ENCODE measurements around the gene ANKRD63.

GRCh38 chr15:40263024-40263754 is 19.7 kb downstream of the ANKRD63 start:
- TF ChIP-seq ARNTL (CRISPR knock-in tag; IDR thresholded peaks at IDR 0.05; ENCODE audit: borderline replicate concordance, low read depth) = no peak
- TF ChIP-seq PPARA (CRISPR knock-in tag; IDR thresholded peaks at IDR 0.05; ENCODE audit: borderline replicate concordance) = no peak
- no peak for TF ChIP-seq ZFP3 (CRISPR knock-in tag; IDR thresholded peaks at IDR 0.05)
- no peak for TF ChIP-seq CREB5 (CRISPR knock-in tag; IDR thresholded peaks at IDR 0.05; ENCODE audit: low read depth)
- TF ChIP-seq ZNF8 (CRISPR knock-in tag; IDR thresholded peaks at IDR 0.05) = no peak
- no peak for TF ChIP-seq PATZ1 (CRISPR knock-in tag; IDR thresholded peaks at IDR 0.05; ENCODE audit: borderline replicate concordance)
- TF ChIP-seq CSRNP3 (CRISPR knock-in tag; IDR thresholded peaks at IDR 0.05) = no peak

Measured in SK-N-SH treated with all-trans-retinoic acid at 6 μM for 48 hours (cell line).